Type B pancreatic cell (in vitro differentiated cells): ENCODE measurements around the gene MOB1A. TPM values are rescaled to one million over a fixed set of nuclear protein-coding genes. Genes with fewer than 3 reads are reported as not detected.
A peak's percentile ranks its signal among the peaks of the same experiment; 100 is the strongest.

ENCODE experiments used
- DNase-seq: peaks from one replicate; pipeline ENCODE4 v3.0.0; 2021; ENCODE audit warnings: mixed read lengths; ENCODE audit not compliant: unreplicated experiment; ENCODE audit errors: extremely low spot score
- H3K27ac Mint-ChIP-seq: 2 replicates; pipeline ENCODE4 v1.8.0; 2021; ENCODE audit warnings: mild to moderate bottlenecking, mixed read lengths
- H3K27me3 Mint-ChIP-seq: 2 replicates; pipeline ENCODE4 v1.8.0; 2021; ENCODE audit warnings: mixed read lengths
- H3K36me3 Mint-ChIP-seq: 2 replicates; pipeline ENCODE4 v1.8.0; 2021; ENCODE audit warnings: mixed read lengths
- H3K4me1 Mint-ChIP-seq: one replicate; pipeline ENCODE4 v1.8.0; 2021; ENCODE audit warnings: mixed read lengths; ENCODE audit not compliant: unreplicated experiment
- H3K4me3 Mint-ChIP-seq: 2 replicates; pipeline ENCODE4 v1.8.0; 2021; ENCODE audit warnings: mild to moderate bottlenecking, mixed read lengths
- H3K9me3 Mint-ChIP-seq: 2 replicates; pipeline ENCODE4 v1.8.0; 2021; ENCODE audit warnings: mixed read lengths
- CTCF ChIP-seq: fragments of 200-600 bp; sonication (generic); conservative IDR thresholded peaks from 2 replicates; pipeline ENCODE4 v1.5.0; 2021; ENCODE audit warnings: antibody characterized with exemption, mild to moderate bottlenecking
- total RNA-seq: library from RNA; stranded (reverse); gene quantifications from 2 replicates; pipeline ENCODE4 v1.2.1, GENCODE V29; 2021; ENCODE audit warnings: low replicate concordance

The MOB1A gene
- total RNA-seq, 1 donor from 2014 or later, result 95.4 TPM

GRCh38 chr2:74212702-74213410 is 34.2 kb upstream of the MOB1A start:
- no peak for TF ChIP-seq CTCF
- Mint-ChIP-seq H3K4me3 (no peak overlapping the region), H3K27ac (no peak overlapping the region), H3K4me1 (no peaks in the 10 kb centered on the region), H3K9me3 (no peaks in the 10 kb centered on the region), H3K27me3 (no peaks in the 10 kb centered on the region), H3K36me3 (peaks cover 18% of the 10 kb centered on the region)
- no peak for DNase-seq

- no peaks in the 10 kb centered on the region for H3K27me3 Mint-ChIP-seq
- H3K4me1 Mint-ChIP-seq, result peaks cover 17% of the 10 kb centered on the region
- no peak for DNase-seq
- H3K36me3 Mint-ChIP-seq, result peaks cover 19% of the 10 kb centered on the region
- no peak for TF ChIP-seq CTCF
- peak overlapping the region; percentile 39 for H3K4me3 Mint-ChIP-seq
- H3K27ac Mint-ChIP-seq, result peak overlapping the region; percentile 97
- H3K9me3 Mint-ChIP-seq, result no peaks in the 10 kb centered on the region
These were observed 27.6 kb upstream of the MOB1A start for GRCh38 chr2:74206180-74206688.

GRCh38 chr2:74205596-74205995 is 26.9 kb upstream of the MOB1A start:
- Mint-ChIP-seq H3K4me1 (peaks cover 20% of the 10 kb centered on the region), H3K4me3 (peak overlapping the region; percentile 62), H3K36me3 (peaks cover 19% of the 10 kb centered on the region), H3K9me3 (no peaks in the 10 kb centered on the region), H3K27me3 (no peaks in the 10 kb centered on the region), H3K27ac (peak overlapping the region; percentile 97)
- DNase-seq, result no peak
- no peak for TF ChIP-seq CTCF

DNA sequence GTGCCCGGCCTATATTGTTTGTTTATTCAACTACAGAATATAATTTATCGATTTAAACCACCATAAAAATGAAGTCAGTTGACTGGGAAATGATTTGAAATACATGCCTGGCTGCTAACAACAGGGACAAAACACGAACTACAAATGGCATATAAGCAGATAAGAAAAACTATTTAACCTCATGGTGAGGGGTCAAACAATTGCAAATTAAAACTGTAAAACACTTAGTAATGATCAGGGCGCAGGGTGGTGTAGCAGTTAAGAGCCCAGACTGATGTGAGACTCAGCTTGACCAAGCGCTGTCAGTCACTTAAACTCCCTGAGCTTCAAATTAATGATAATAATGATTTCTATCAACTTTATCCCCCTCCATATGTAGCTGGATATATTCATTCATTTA is 26.4 kb upstream of the MOB1A start:
- Mint-ChIP-seq H3K9me3 (no peaks in the 10 kb centered on the region), H3K36me3 (peaks cover 19% of the 10 kb centered on the region), H3K4me1 (peaks cover 25% of the 10 kb centered on the region), H3K4me3 (peak overlapping the region; percentile 62), H3K27me3 (no peaks in the 10 kb centered on the region), H3K27ac (peak overlapping the region; percentile 97)
- no peak for DNase-seq
- TF ChIP-seq CTCF, result no peak

GRCh38 chr2:74204436-74204835 is 25.8 kb upstream of the MOB1A start:
- no peak for TF ChIP-seq CTCF
- Mint-ChIP-seq H3K4me3 (peak overlapping the region; percentile 21), H3K4me1 (peaks cover 28% of the 10 kb centered on the region), H3K27ac (peak overlapping the region; percentile 46), H3K36me3 (peaks cover 14% of the 10 kb centered on the region), H3K9me3 (no peaks in the 10 kb centered on the region), H3K27me3 (no peaks in the 10 kb centered on the region)
- no peak for DNase-seq
